Measurements from ENCODE around the gene MAP1LC3B.

Gene MAP1LC3B

DNA sequence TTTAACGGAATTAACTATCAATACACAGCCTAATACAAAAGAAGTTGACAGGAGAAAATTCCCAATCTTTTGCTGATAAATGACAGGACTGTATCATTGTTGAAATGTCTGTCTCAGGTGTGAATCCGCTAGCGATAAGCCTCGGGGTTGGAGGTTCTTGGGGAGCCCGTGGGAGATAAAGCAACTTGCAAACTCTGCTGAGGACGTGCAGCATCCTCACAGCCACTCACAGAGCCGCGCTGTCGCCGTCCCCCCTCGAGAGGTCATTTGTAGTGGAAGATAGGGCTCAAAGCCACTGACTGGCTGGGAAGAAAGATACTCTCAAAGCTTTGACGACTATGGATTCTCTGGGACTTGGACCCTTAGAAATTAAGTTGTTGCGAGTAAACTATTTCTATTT, 17.0 kb downstream of the MAP1LC3B start:
- Mint-ChIP-seq H3K4me3 (no peak overlapping the region), H3K9me3 (no peaks in the 10 kb centered on the region), H3K27me3 (ENCODE audit: low read depth) (no peaks in the 10 kb centered on the region), H3K27ac (peak overlapping the region in 1 of 3 experiments; percentile 63), H3K4me1 (no peaks in the 10 kb centered on the region), H3K36me3 (ENCODE audit: low read depth) (peaks cover 66% of the 10 kb centered on the region)
- TF ChIP-seq, protein P1, sequence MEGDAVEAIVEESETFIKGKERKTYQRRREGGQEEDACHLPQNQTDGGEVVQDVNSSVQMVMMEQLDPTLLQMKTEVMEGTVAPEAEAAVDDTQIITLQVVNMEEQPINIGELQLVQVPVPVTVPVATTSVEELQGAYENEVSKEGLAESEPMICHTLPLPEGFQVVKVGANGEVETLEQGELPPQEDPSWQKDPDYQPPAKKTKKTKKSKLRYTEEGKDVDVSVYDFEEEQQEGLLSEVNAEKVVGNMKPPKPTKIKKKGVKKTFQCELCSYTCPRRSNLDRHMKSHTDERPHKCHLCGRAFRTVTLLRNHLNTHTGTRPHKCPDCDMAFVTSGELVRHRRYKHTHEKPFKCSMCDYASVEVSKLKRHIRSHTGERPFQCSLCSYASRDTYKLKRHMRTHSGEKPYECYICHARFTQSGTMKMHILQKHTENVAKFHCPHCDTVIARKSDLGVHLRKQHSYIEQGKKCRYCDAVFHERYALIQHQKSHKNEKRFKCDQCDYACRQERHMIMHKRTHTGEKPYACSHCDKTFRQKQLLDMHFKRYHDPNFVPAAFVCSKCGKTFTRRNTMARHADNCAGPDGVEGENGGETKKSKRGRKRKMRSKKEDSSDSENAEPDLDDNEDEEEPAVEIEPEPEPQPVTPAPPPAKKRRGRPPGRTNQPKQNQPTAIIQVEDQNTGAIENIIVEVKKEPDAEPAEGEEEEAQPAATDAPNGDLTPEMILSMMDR (IDR thresholded peaks at IDR 0.05; ENCODE audit: unreplicated experiment in 3 of 3): no peak

DNA sequence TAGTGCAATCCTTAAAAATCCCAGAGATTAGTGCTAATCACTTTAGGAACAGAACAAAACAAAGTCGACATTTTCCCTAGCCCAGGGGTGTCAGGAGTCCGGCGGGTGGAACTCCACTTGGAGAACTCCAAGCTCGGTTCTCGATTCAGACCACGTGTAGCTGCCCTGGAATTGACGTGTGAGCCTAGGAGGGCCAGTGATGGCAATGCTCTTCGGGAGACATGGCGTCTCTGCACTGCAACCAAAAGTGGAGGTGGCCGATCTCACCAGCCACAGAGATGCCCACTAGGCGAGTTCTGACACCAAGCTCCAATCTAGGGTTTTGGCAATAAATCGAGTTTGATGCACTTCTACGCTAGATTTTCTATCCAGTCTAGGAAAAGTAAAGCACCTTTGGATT, 17.6 kb downstream of the MAP1LC3B start:
- no peaks in the 10 kb centered on the region for H3K4me1 Mint-ChIP-seq
- TF ChIP-seq, protein P1 (IDR thresholded peaks at IDR 0.05; ENCODE audit: unreplicated experiment in 3 of 3): no peak
- H3K36me3 Mint-ChIP-seq (ENCODE audit: low read depth): peaks cover 62% of the 10 kb centered on the region
- no peaks in the 10 kb centered on the region for H3K9me3 Mint-ChIP-seq
- no peaks in the 10 kb centered on the region for H3K27me3 Mint-ChIP-seq (ENCODE audit: low read depth)
- H3K4me3 Mint-ChIP-seq: no peak overlapping the region
- no peak overlapping the region for H3K27ac Mint-ChIP-seq

DNA sequence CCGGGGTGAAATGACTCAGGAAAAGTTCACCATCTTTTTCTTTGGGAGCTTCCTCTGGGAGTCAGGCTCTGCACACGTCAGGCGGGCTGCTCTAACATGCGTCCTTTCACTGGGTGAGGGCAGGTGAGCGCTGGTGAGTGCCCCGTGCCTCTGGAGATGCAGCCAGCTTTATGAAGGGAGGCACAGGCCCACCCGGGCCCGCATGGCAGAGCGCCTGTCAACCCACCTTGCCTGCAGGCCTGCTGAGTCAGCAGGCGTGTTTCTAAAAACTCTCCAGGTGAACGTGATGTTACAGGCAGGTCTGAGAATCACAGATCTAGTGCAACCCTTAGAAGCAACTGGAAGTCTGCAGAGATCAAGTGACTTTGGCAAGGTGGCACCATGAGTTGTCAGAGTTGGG, 18.4 kb downstream of the MAP1LC3B start:
- Mint-ChIP-seq H3K27me3 (ENCODE audit: low read depth) (no peaks in the 10 kb centered on the region), H3K9me3 (no peaks in the 10 kb centered on the region), H3K36me3 (ENCODE audit: low read depth) (peaks cover 61% of the 10 kb centered on the region), H3K27ac (no peak overlapping the region), H3K4me3 (no peak overlapping the region), H3K4me1 (no peaks in the 10 kb centered on the region)
- TF ChIP-seq, protein P1 (IDR thresholded peaks at IDR 0.05; ENCODE audit: unreplicated experiment in 3 of 3): no peak

DNA sequence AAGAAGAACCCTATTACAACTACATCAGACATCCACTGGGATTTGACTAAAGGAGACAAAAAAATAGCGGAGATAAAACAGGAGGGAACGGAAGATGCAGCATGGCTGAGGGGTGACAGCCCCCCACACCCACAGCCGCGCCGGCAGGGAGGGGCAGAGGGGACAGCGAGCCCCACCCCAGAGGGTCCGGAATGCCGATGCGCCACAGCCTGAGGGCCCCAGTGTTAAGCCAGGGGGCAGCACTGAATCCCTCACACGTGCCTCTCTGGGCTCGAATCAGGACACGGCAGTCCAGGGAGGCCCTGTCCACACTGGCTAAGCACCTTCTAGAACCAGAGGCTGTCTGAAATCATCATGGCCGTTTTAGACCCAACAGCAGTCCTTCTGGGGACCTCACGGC, 18.8 kb downstream of the MAP1LC3B start:
- H3K36me3 Mint-ChIP-seq (ENCODE audit: low read depth): peaks cover 57% of the 10 kb centered on the region
- TF ChIP-seq, protein P1 (IDR thresholded peaks at IDR 0.05; ENCODE audit: unreplicated experiment in 3 of 3): no peak
- no peak overlapping the region for H3K27ac Mint-ChIP-seq
- no peaks in the 10 kb centered on the region for H3K9me3 Mint-ChIP-seq
- H3K4me1 Mint-ChIP-seq: no peaks in the 10 kb centered on the region
- H3K4me3 Mint-ChIP-seq: no peak overlapping the region
- no peaks in the 10 kb centered on the region for H3K27me3 Mint-ChIP-seq (ENCODE audit: low read depth)

DNA sequence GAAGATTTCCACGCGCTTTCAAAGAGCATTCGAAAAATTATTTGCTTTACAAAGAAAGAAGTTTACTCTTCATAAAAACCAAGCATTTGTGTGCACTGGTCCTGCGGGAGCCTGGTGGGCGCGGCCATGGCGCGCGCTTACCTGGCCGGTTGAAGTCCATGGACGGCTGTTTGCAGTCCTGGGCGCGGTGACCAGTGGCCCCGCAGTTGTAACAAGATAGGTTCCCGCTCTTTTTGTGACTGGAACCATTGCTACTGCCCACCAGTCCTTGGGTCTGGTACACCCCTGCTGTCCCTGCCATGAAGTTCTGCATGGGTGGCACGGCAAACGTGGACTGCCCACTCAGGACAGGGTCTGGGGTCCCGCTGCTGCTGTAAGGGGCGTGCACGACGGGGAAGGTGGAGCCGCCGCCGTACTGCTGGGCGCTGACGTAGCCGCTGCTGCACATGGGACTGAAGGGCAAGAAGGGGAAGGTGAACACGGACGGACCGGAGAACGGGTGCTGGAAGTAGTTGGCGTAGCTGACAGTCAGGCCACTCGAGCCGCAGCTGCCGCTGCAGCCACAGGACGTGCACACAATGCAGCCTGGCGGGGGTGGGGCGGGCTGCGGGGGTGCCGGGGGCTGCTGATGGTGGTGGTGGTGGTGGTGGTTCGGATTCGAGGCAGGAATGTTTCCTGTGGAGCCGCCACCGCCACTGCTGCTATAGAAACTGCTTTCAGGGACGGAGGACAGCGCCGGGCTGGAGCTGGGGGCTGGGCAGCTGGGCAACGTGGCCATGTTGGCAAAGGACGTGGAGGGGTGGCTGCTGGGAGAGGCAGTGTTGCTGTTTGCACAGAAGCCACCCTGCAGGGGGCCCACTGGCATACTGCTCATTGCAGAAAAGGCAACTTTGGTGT, 19.5 kb downstream of the MAP1LC3B start:
- Mint-ChIP-seq H3K36me3 (ENCODE audit: low read depth) (peaks cover 55% of the 10 kb centered on the region), H3K4me3 (no peak overlapping the region), H3K27me3 (ENCODE audit: low read depth) (no peaks in the 10 kb centered on the region), H3K27ac (no peak overlapping the region), H3K4me1 (no peaks in the 10 kb centered on the region), H3K9me3 (no peaks in the 10 kb centered on the region)
- TF ChIP-seq, protein P1 (IDR thresholded peaks at IDR 0.05; ENCODE audit: unreplicated experiment in 3 of 3): no peak

Data from nephron (organoid).